IMR-90 (cell line): ENCODE data around the gene RAPGEF5. TPM values are rescaled to one million over a fixed set of nuclear protein-coding genes. Genes with fewer than 3 reads are reported as not detected.

Experiments used
- ATAC-seq: fragments of 200-7000 bp; cut with Tn5 transposase; 2 replicates; pipeline ENCODE4 v1.9.1; 2020; ENCODE audit warnings: low read depth, mild to moderate bottlenecking, moderate library complexity
- BruUV-seq: library from RNA; stranded (reverse); fragments of 400-500 nt; replicated peaks from 2 replicates; lab custom pipeline; 2021; lab: Mats Ljungman, UMichigan
- CTCF ChIA-PET: fragments of 300-600 bp; formaldehyde crosslinking; extraction: SDS; loops from one replicate; lab custom pipeline; 2021; ENCODE audit warnings: antibody characterized with exemption; lab: Yijun Ruan, JAX
- POLR2A ChIA-PET: fragments of 300-600 bp; sonication (Branson Sonifier 250); formaldehyde crosslinking; loops from one replicate; lab custom pipeline; 2022; ENCODE audit warnings: antibody characterized with exemption; ENCODE audit not compliant: unreplicated experiment; lab: Charles Lee
- DNase-seq: peaks from one replicate; pipeline ENCODE4 v3.0.0; 2013
- H2AFZ ChIP-seq: replicated peaks from 2 replicates; pipeline ENCODE3; 2013; ENCODE audit warnings: low read length, mild to moderate bottlenecking; ENCODE audit not compliant: poor library complexity
- H2AK5ac ChIP-seq: 2 replicates; pipeline ENCODE4 v1.6.1; 2013; ENCODE audit warnings: low read depth, low read length, inconsistent platforms
- H2AK9ac ChIP-seq: replicated peaks from 2 replicates; pipeline ENCODE3; 2013; ENCODE audit warnings: mild to moderate bottlenecking, low read depth, low read length, moderate library complexity; ENCODE audit not compliant: poor library complexity
- H2BK120ac ChIP-seq: 2 replicates; pipeline ENCODE4 v1.6.1; 2013; ENCODE audit warnings: low read depth, low read length, inconsistent platforms
- H2BK15ac ChIP-seq: 3 replicates; pipeline ENCODE4 v1.6.1; 2013; ENCODE audit warnings: low read depth, low read length, inconsistent platforms
- H2BK20ac ChIP-seq: 2 replicates; pipeline ENCODE4 v1.6.1; 2013; ENCODE audit warnings: low read depth, mild to moderate bottlenecking, inconsistent platforms, low read length, moderate library complexity
- H2BK5ac ChIP-seq: 2 replicates; pipeline ENCODE4 v1.6.1; 2013; ENCODE audit warnings: mild to moderate bottlenecking, low read depth, low read length, inconsistent platforms; ENCODE audit not compliant: poor library complexity, severe bottlenecking
- H3K14ac ChIP-seq: replicated peaks from 2 replicates; pipeline ENCODE4 v1.6.1; 2013; ENCODE audit warnings: low read depth, low read length, inconsistent platforms
- H3K18ac ChIP-seq: 2 replicates; pipeline ENCODE4 v1.6.1; 2013; ENCODE audit warnings: low read depth, low read length, control low read depth
- H3K23ac ChIP-seq: 2 replicates; pipeline ENCODE4 v1.6.1; 2013; ENCODE audit warnings: low read depth, low read length, inconsistent platforms
- H3K27ac ChIP-seq: 2 replicates; pipeline ENCODE4 v1.5.1; 2013; ENCODE audit warnings: mild to moderate bottlenecking, control low read depth, low read length; ENCODE audit not compliant: insufficient read depth
- H3K27me3 ChIP-seq: 2 replicates; pipeline ENCODE4 v1.6.1; 2013; ENCODE audit warnings: low read length; ENCODE audit not compliant: control insufficient read depth, insufficient read depth
- H3K36me3 ChIP-seq: 2 replicates; pipeline ENCODE4 v1.6.1; 2013; ENCODE audit warnings: low read length, mixed read lengths; ENCODE audit not compliant: control insufficient read depth, insufficient read depth
- H3K4ac ChIP-seq: 2 replicates; pipeline ENCODE4 v1.6.1; 2013; ENCODE audit warnings: low read depth, low read length, inconsistent platforms
- H3K4me1 ChIP-seq: 2 replicates; pipeline ENCODE4 v1.6.1; 2013; ENCODE audit warnings: low read length, mixed read lengths; ENCODE audit not compliant: control insufficient read depth, insufficient read depth
- H3K4me2 ChIP-seq: 2 replicates; pipeline ENCODE4 v1.6.1; 2013; ENCODE audit warnings: low read depth, mild to moderate bottlenecking, control low read depth, low read length, moderate library complexity
- H3K4me3 ChIP-seq: 2 replicates; pipeline ENCODE4 v1.5.1; 2013; ENCODE audit warnings: low read depth, mild to moderate bottlenecking, control low read depth, low read length, moderate library complexity; ENCODE audit not compliant: insufficient read depth
- H3K56ac ChIP-seq: 2 replicates; pipeline ENCODE4 v1.6.1; 2013; ENCODE audit warnings: low read length, inconsistent platforms; ENCODE audit not compliant: insufficient read depth; ENCODE audit errors: extremely low read depth
- H3K79me1 ChIP-seq, 2 experiments: 2 replicates each; pipeline ENCODE4 v1.6.1; 2013; ENCODE audit warnings: low read length in 2 of 2, inconsistent platforms in 1 of 2, low read depth in 1 of 2
- H3K9ac ChIP-seq: 2 replicates; pipeline ENCODE4 v1.6.1; 2013; ENCODE audit warnings: low read depth, low read length, control low read depth
- H3K9me1 ChIP-seq: 2 replicates; pipeline ENCODE4 v1.6.1; 2013; ENCODE audit warnings: low read length, inconsistent platforms; ENCODE audit not compliant: insufficient read depth
- H3K9me3 ChIP-seq: 2 replicates; pipeline ENCODE4 v1.6.1; 2013; ENCODE audit warnings: low read length; ENCODE audit not compliant: control insufficient read depth, insufficient read depth
- H4K20me1 ChIP-seq: 2 replicates; pipeline ENCODE4 v1.6.1; 2013; ENCODE audit warnings: low read length, inconsistent platforms; ENCODE audit not compliant: insufficient read depth
- H4K5ac ChIP-seq: 2 replicates; pipeline ENCODE4 v1.6.1; 2013; ENCODE audit warnings: mild to moderate bottlenecking, low read depth, low read length, control low read depth
- H4K8ac ChIP-seq, 2 experiments: 2 replicates each; pipeline ENCODE4 v1.6.1; 2013; ENCODE audit warnings: low read depth in 2 of 2, low read length in 2 of 2, control low read depth in 1 of 2, inconsistent platforms in 1 of 2
- H4K91ac ChIP-seq: 2 replicates; pipeline ENCODE4 v1.6.1; 2013; ENCODE audit warnings: low read depth, low read length, inconsistent platforms; ENCODE audit not compliant: insufficient read depth
- BHLHE40 ChIP-seq: fragments of 150-350 bp; IDR thresholded peaks from 2 replicates; pipeline ENCODE4 v1.6.1; 2016; ENCODE audit warnings: mild to moderate bottlenecking, low read depth, low read length
- CEBPB ChIP-seq: IDR thresholded peaks from 2 replicates; pipeline ENCODE4 v1.6.1; 2012; ENCODE audit warnings: low read depth, low read length, improper control_type of control experiment
- CHD1 ChIP-seq: IDR thresholded peaks from 2 replicates; pipeline ENCODE4 v1.6.1; 2012; ENCODE audit warnings: low read depth, low read length, improper control_type of control experiment
- FOS ChIP-seq: fragments of 150-350 bp; IDR thresholded peaks from 2 replicates; pipeline ENCODE4 v1.6.1; 2016; ENCODE audit warnings: low read depth, low read length
- MAZ ChIP-seq: IDR thresholded peaks from 2 replicates; pipeline ENCODE4 v1.6.1; 2012; ENCODE audit warnings: low read depth, mild to moderate bottlenecking, low read length, improper control_type of control experiment, moderate library complexity, borderline replicate concordance
- MXI1 ChIP-seq: IDR thresholded peaks from 2 replicates; pipeline ENCODE4 v1.6.1; 2012; ENCODE audit warnings: low read depth, mild to moderate bottlenecking, low read length, moderate library complexity, borderline replicate concordance
- NFE2L2 ChIP-seq: fragments of 150-350 bp; IDR thresholded peaks from 2 replicates; pipeline ENCODE4 v1.6.1; 2016; ENCODE audit warnings: low read depth, mild to moderate bottlenecking, low read length
- RAD21 ChIP-seq: IDR thresholded peaks from 2 replicates; pipeline ENCODE4 v1.6.1; 2012; ENCODE audit warnings: low read length, improper control_type of control experiment
- RCOR1 ChIP-seq: IDR thresholded peaks from 2 replicates; pipeline ENCODE4 v1.6.1; 2012; ENCODE audit warnings: mild to moderate bottlenecking, low read length, improper control_type of control experiment; ENCODE audit not compliant: insufficient replicate concordance
- RFX5 ChIP-seq: IDR thresholded peaks from 2 replicates; pipeline ENCODE4 v1.8.0; 2012; ENCODE audit warnings: low read depth, mild to moderate bottlenecking, low read length, moderate library complexity
- SMC3 ChIP-seq: fragments of 150-350 bp; IDR thresholded peaks from 2 replicates; pipeline ENCODE4 v1.6.1; 2016; ENCODE audit warnings: low read depth, mild to moderate bottlenecking, antibody characterized with exemption, low read length, moderate library complexity
- whole genome bisulfite sequencing, 2 experiments: methylation state at CpG; one replicate each; pipeline versions ENCODE4 v1.1.5 to v1.1.7; 2013; ENCODE audit warnings: missing lambda C conversion rate in 2 of 2; ENCODE audit not compliant: insufficient read length in 1 of 2; ENCODE audit errors: extremely low coverage in 2 of 2; 5-methylcytosine and 5-hydroxymethylcytosine counted together
- dilution Hi-C: fragments of 300-500 bp; cut with HindIII; formaldehyde crosslinking; loops from one replicate; pipeline ENCODE4 v1.14.3; 2018; ENCODE audit warnings: low sequenced_read_pairs; ENCODE audit not compliant: unreplicated experiment
- in situ Hi-C: fragments of 300-500 bp; cut with MboI; formaldehyde crosslinking; loops from 3 replicates; pipeline ENCODE4 v1.14.3; 2019; ENCODE audit warnings: low sequenced_read_pairs, inconsistent platforms, mixed read lengths
- intact Hi-C: fragments of 100-400 bp; cut with micrococcal nuclease; formaldehyde crosslinking; loops from 2 replicates; pipeline ENCODE4 v1.10.0; 2022
- polyA plus RNA-seq, 3 experiments: library from polyadenylated mRNA; depleted of rRNA; stranded (reverse); fragments of >200 nt; gene quantifications; 2 replicates each; pipeline ENCODE4 v1.2.3, GENCODE V29; 2012; ENCODE audit warnings: low replicate concordance in 1 of 3
- total RNA-seq: library from RNA; depleted of rRNA; stranded (reverse); fragments of >200 nt; gene quantifications from 2 replicates; pipeline ENCODE4 v1.2.3, GENCODE V29; 2012
- TF ChIP-seq, protein P1 (sequence below): fragments of 150-350 bp; IDR thresholded peaks from 2 replicates; pipeline ENCODE4 v1.6.1; 2017; ENCODE audit warnings: mild to moderate bottlenecking, antibody characterized with exemption, low read length, low read depth
- TF ChIP-seq, protein P2 (sequence below): fragments of 150-350 bp; IDR thresholded peaks from 2 replicates; pipeline ENCODE4 v1.6.1; 2016; ENCODE audit warnings: low read depth, mild to moderate bottlenecking, low read length, moderate library complexity, borderline replicate concordance
- TF ChIP-seq, protein P3 (sequence below): conservative IDR thresholded peaks from 2 replicates; pipeline ENCODE4 v1.5.1; 2012; ENCODE audit warnings: mild to moderate bottlenecking, low read depth, low read length, improper control_type of control experiment

Gene RAPGEF5
- total and polyA plus RNA-seq, 2 of the 4 experiments (the other 2 are of a cell fraction): 0.05 to 0.18 TPM

DNA sequence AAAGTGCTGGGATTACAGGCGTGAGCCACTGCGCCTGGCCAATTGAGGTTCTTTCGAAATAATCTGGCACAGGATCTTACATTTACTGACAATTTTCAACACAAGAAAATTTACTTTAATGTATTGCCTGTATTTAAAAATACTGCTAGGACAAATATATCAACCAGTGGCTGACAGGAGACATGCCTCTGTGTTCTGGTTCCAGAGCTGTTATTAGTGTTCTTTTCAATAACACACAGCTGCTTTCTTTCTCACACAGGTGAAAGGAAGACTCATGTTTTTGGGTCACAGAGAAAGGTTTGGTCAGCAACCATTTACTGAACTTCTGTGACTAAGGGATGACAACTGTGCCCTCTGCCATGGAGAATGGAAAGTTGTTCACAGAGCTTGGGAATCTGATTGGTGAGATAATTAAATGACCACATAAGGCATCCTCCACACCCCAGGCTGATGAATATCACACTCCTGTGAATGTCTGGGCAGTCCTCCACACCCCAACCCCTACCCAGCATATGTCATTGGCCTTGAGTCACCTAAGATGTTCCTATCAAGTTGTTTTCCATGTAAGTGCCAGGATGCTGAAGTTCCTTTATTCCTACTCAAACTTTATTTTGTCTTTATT, 180.1 kb downstream of the RAPGEF5 start:
- no peak overlapping the region for H4K5ac ChIP-seq
- no peak overlapping the region for H2BK120ac ChIP-seq
- no peak overlapping the region for H2AFZ ChIP-seq
- no peaks in the 10 kb centered on the region for H4K20me1 ChIP-seq
- H3K27ac ChIP-seq: no peak overlapping the region
- no peak for DNase-seq
- no CpG with 5 or more reads among the region's 3 CpGs for WGBS, 2 experiments
- no peak overlapping the region for H3K23ac ChIP-seq
- H2AK5ac ChIP-seq: no peak overlapping the region
- no peak overlapping the region for H2AK9ac ChIP-seq
- H3K4me1 ChIP-seq: no peaks in the 10 kb centered on the region
- no peak overlapping the region for H2BK20ac ChIP-seq
- no TSS peak for BruUV-seq
- ATAC-seq: no peak
- H3K14ac ChIP-seq: no peak overlapping the region
- dilution Hi-C loops (no loop called here), intact Hi-C loops (no loop called here), in situ Hi-C loops (no loop called here)
- no peak overlapping the region for H2BK15ac ChIP-seq
- no peak overlapping the region for H4K91ac ChIP-seq
- H3K4me3 ChIP-seq: no peak overlapping the region
- CTCF ChIA-PET: no interaction called here
- H2BK5ac ChIP-seq: no peak overlapping the region
- no peak overlapping the region for H3K4ac ChIP-seq
- no peak overlapping the region for H3K9ac ChIP-seq
- no peaks in the 10 kb centered on the region for H3K9me3 ChIP-seq
- no peak overlapping the region for H4K8ac ChIP-seq
- H3K9me1 ChIP-seq: no peaks in the 10 kb centered on the region
- no peaks in the 10 kb centered on the region for H3K36me3 ChIP-seq
- no peaks in the 10 kb centered on the region for H3K79me1 ChIP-seq
- H3K18ac ChIP-seq: no peak overlapping the region
- H3K27me3 ChIP-seq: peaks cover 4% of the 10 kb centered on the region; the same call in 1 of the 2 replicates
- no peak overlapping the region for H3K56ac ChIP-seq
- POLR2A ChIA-PET: no interaction called here
- TF ChIP-seq CEBPB (no peak), BHLHE40 (no peak), NFE2L2 (no peak), CHD1 (no peak), MAZ (no peak), RAD21 (no peak), RFX5 (no peak), FOS (no peak), SMC3 (no peak), MXI1 (no peak), RCOR1 (no peak)
- TF ChIP-seq, protein P1, sequence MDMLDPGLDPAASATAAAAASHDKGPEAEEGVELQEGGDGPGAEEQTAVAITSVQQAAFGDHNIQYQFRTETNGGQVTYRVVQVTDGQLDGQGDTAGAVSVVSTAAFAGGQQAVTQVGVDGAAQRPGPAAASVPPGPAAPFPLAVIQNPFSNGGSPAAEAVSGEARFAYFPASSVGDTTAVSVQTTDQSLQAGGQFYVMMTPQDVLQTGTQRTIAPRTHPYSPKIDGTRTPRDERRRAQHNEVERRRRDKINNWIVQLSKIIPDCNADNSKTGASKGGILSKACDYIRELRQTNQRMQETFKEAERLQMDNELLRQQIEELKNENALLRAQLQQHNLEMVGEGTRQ: no peak
- TF ChIP-seq, protein P2, sequence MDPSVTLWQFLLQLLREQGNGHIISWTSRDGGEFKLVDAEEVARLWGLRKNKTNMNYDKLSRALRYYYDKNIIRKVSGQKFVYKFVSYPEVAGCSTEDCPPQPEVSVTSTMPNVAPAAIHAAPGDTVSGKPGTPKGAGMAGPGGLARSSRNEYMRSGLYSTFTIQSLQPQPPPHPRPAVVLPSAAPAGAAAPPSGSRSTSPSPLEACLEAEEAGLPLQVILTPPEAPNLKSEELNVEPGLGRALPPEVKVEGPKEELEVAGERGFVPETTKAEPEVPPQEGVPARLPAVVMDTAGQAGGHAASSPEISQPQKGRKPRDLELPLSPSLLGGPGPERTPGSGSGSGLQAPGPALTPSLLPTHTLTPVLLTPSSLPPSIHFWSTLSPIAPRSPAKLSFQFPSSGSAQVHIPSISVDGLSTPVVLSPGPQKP: no peak
- TF ChIP-seq, protein P3, sequence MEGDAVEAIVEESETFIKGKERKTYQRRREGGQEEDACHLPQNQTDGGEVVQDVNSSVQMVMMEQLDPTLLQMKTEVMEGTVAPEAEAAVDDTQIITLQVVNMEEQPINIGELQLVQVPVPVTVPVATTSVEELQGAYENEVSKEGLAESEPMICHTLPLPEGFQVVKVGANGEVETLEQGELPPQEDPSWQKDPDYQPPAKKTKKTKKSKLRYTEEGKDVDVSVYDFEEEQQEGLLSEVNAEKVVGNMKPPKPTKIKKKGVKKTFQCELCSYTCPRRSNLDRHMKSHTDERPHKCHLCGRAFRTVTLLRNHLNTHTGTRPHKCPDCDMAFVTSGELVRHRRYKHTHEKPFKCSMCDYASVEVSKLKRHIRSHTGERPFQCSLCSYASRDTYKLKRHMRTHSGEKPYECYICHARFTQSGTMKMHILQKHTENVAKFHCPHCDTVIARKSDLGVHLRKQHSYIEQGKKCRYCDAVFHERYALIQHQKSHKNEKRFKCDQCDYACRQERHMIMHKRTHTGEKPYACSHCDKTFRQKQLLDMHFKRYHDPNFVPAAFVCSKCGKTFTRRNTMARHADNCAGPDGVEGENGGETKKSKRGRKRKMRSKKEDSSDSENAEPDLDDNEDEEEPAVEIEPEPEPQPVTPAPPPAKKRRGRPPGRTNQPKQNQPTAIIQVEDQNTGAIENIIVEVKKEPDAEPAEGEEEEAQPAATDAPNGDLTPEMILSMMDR: no peak
- no peak overlapping the region for H3K4me2 ChIP-seq
